ENCODE results near the gene OTUD6A.

OTUD6A gene

DNA sequence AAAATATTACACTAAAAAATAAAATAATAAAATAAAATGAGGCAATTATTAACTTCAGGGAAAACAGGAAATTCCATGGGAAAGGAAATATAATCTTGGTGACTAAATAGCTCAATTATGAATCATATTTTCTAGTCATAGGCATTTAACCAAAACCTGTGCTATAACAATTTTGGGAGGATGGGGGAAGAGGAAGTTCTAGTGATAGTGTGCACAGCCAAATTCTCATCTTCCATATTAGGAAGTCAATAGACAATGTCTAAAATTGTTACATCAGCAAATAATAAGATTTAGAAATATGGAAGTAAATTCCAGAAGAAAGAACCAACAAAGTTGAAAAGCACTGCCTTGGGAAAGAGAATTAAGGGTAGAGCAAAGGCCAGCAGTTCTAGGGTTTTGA lies 15.3 kb upstream of the OTUD6A start:
- Histone ChIP-seq H3K4me3 (ENCODE audit: control insufficient read depth in 1 of 7, extremely low read depth in 1 of 7, insufficient read depth in 4 of 7, low read depth in 2 of 7, low read length in 6 of 7) (no peak overlapping the region), H3K36me3 (ENCODE audit: control insufficient read depth in 4 of 4, insufficient read depth in 4 of 4, low read length in 3 of 4) (no peaks in the 10 kb centered on the region), H3K27ac (ENCODE audit: insufficient read depth in 1 of 2, low read depth in 1 of 2, low read length in 2 of 2, poor library complexity in 1 of 2, severe bottlenecking in 2 of 2) (no peak overlapping the region), H3K9me3 (ENCODE audit: control extremely low read depth in 1 of 5, control insufficient read depth in 4 of 5, insufficient read depth in 2 of 5, low read depth in 1 of 5, low read length in 4 of 5) (no peaks in the 10 kb centered on the region), H3K27me3 (replicated peaks in 2 of 5; ENCODE audit: control insufficient read depth in 4 of 5, insufficient read depth in 5 of 5, low read length in 4 of 5) (peaks cover 0 to 8% (median 0%) of the 10 kb centered on the region in 5 experiments), H3K4me1 (ENCODE audit: control extremely low read depth in 1 of 4, control insufficient read depth in 4 of 4, insufficient read depth in 4 of 4, low read length in 3 of 4) (no peaks in the 10 kb centered on the region)
- ChIA-PET POLR2A (no interaction called here), CTCF (no interaction called here)
- no peak for DNase-seq

DNA sequence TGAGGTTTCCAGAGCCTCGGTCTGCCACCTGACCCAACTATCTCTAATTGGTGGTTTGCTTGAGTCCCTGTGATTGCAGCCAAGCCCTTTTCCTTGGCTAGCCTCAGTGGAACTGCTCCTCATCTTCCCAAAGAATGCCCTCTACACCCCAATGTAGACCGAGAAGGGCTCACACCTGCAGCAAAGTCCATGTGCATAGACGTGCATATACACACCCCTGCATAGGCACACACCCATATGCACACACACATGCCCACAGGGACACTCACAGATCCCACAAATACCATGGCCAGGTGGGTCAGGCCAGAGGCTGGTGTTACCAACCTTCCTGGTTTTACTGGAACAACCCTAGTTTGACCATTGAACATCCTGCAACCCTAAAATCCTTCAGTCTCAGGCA lies 12.9 kb upstream of the OTUD6A start:
- ChIA-PET POLR2A (no interaction called here), CTCF (no interaction called here)
- peaks cover 0 to 10% (median 0%) of the 10 kb centered on the region in 5 experiments for H3K27me3 ChIP-seq (replicated peaks in 2 of 5; ENCODE audit: control insufficient read depth in 4 of 5, insufficient read depth in 5 of 5, low read length in 4 of 5)
- no peak overlapping the region for H3K27ac ChIP-seq (ENCODE audit: insufficient read depth in 1 of 2, low read depth in 1 of 2, low read length in 2 of 2, poor library complexity in 1 of 2, severe bottlenecking in 2 of 2)
- DNase-seq: no peak
- no peaks in the 10 kb centered on the region for H3K4me1 ChIP-seq (ENCODE audit: control extremely low read depth in 1 of 4, control insufficient read depth in 4 of 4, insufficient read depth in 4 of 4, low read length in 3 of 4)
- H3K36me3 ChIP-seq (ENCODE audit: control insufficient read depth in 4 of 4, insufficient read depth in 4 of 4, low read length in 3 of 4): no peaks in the 10 kb centered on the region
- WGBS (ENCODE audit: insufficient coverage): 71% methylated on average over 3 of the region's 3 CpGs
- no peak overlapping the region for H3K4me3 ChIP-seq (ENCODE audit: control insufficient read depth in 1 of 7, extremely low read depth in 1 of 7, insufficient read depth in 4 of 7, low read depth in 2 of 7, low read length in 6 of 7)
- no peaks in the 10 kb centered on the region for H3K9me3 ChIP-seq (ENCODE audit: control extremely low read depth in 1 of 5, control insufficient read depth in 4 of 5, insufficient read depth in 2 of 5, low read depth in 1 of 5, low read length in 4 of 5)

DNA sequence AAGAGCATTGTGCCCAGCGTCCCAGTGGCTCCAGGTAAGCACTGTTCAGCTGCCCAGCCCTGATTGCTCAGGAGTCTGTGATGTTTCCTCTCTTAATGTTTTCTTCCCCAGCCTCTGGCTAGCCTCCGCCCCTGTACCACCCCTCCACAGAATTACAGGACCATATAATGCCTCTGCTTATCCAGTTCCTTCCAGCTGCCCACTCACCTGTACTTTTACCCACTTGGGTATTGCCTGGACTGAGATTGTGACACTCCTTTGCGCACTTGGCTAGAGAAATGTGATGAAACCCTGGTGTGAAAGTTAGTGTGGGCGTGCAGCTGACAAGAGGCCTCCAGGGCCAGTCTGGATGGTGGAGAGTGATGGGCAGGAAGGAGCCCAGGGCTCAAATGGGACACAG lies 12.3 kb upstream of the OTUD6A start, which contains the start of gene AWAT2:
Gene AWAT2 (minus strand): TSS at position 14 of the 400 bp plus-strand sequence. CDS start 6 bp downstream, at position 8.
- no peak for DNase-seq
- H3K4me3 ChIP-seq (ENCODE audit: control insufficient read depth in 1 of 7, extremely low read depth in 1 of 7, insufficient read depth in 4 of 7, low read depth in 2 of 7, low read length in 6 of 7): no peak within 1 kb of the TSS
- H3K36me3 ChIP-seq (ENCODE audit: control insufficient read depth in 4 of 4, insufficient read depth in 4 of 4, low read length in 3 of 4): no peaks in the 10 kb centered on the region
- no peaks in the 10 kb centered on the region for H3K4me1 ChIP-seq (ENCODE audit: control extremely low read depth in 1 of 4, control insufficient read depth in 4 of 4, insufficient read depth in 4 of 4, low read length in 3 of 4)
- no peaks in the 10 kb centered on the region for H3K9me3 ChIP-seq (ENCODE audit: control extremely low read depth in 1 of 5, control insufficient read depth in 4 of 5, insufficient read depth in 2 of 5, low read depth in 1 of 5, low read length in 4 of 5)
- peaks cover 0 to 7% (median 0%) of the 10 kb centered on the region in 5 experiments for H3K27me3 ChIP-seq (replicated peaks in 2 of 5; ENCODE audit: control insufficient read depth in 4 of 5, insufficient read depth in 5 of 5, low read length in 4 of 5)
- 72% methylated on average over 3 of the region's 4 CpGs for WGBS (ENCODE audit: insufficient coverage)
- ChIA-PET POLR2A (no interaction called here), CTCF (no interaction called here)
- H3K27ac ChIP-seq (ENCODE audit: insufficient read depth in 1 of 2, low read depth in 1 of 2, low read length in 2 of 2, poor library complexity in 1 of 2, severe bottlenecking in 2 of 2): no peak within 1 kb of the TSS

DNA sequence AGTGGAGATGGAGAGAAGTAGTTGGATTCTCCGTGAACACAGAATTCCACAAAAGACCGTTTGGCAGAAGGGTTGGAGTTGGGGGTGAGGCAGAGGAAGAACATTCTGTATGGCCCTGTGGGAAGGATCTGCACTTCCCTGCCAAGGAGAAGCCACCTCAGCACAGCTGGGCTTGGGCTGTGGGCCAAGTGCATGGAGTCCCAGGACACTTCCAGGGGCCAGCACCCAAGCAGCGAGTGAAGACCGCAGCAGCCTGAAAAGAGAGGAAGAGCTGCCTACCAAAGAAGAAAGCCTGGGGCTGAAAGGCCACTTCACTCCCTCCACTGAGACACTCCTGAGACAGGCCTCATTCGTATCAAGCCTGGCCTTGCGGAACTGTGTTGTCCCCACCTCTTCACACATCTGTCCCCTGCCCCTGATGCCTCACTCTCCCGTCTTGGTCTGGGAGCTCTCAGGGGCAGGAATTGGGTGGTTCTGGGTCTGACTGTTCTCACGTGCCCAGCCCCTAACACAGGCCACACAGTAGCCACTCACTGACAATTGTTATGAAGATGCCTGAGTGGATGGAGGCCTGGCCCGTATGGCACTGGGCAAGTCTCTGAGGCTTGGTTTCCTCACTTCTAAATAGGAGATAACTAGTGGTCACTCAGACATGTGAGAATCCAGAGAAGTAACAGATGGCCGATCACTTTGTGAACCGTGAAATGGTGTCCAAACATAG lies 9.2 kb upstream of the OTUD6A start:
- no peaks in the 10 kb centered on the region for H3K36me3 ChIP-seq (ENCODE audit: control insufficient read depth in 4 of 4, insufficient read depth in 4 of 4, low read length in 3 of 4)
- H3K27me3 ChIP-seq (replicated peaks in 2 of 5; ENCODE audit: control insufficient read depth in 4 of 5, insufficient read depth in 5 of 5, low read length in 4 of 5): peaks cover 0 to 3% (median 0%) of the 10 kb centered on the region in 5 experiments
- DNase-seq: no peak
- no peaks in the 10 kb centered on the region for H3K9me3 ChIP-seq (ENCODE audit: control extremely low read depth in 1 of 5, control insufficient read depth in 4 of 5, insufficient read depth in 2 of 5, low read depth in 1 of 5, low read length in 4 of 5)
- ChIA-PET POLR2A (no interaction called here), CTCF (no interaction called here)
- H3K4me3 ChIP-seq (ENCODE audit: control insufficient read depth in 1 of 7, extremely low read depth in 1 of 7, insufficient read depth in 4 of 7, low read depth in 2 of 7, low read length in 6 of 7): no peak overlapping the region
- H3K4me1 ChIP-seq (ENCODE audit: control extremely low read depth in 1 of 4, control insufficient read depth in 4 of 4, insufficient read depth in 4 of 4, low read length in 3 of 4): no peaks in the 10 kb centered on the region
- H3K27ac ChIP-seq (ENCODE audit: insufficient read depth in 1 of 2, low read depth in 1 of 2, low read length in 2 of 2, poor library complexity in 1 of 2, severe bottlenecking in 2 of 2): no peak overlapping the region
- 71% methylated on average over 10 of the region's 11 CpGs for WGBS (ENCODE audit: insufficient coverage)

DNA sequence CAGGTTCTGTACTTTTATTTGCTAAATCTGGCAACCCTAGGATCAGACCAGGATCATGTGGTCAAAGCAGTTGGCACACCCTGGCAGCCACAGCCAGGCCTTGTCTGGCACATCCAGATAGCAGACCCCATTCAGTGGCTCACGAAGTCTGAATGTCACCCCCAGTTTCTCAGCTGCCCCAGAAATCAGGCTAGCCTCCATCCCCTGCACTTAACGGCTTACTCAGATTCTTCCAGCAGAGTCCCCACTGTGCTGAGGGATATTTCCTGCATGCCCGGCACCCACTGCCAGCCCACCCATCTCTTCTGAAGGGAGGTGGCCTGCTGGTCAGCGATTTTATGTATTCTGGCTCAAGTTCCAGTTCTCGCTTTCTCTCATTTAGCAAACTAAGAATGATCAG lies 7.9 kb upstream of the OTUD6A start:
- H3K4me1 ChIP-seq (ENCODE audit: control extremely low read depth in 1 of 4, control insufficient read depth in 4 of 4, insufficient read depth in 4 of 4, low read length in 3 of 4): no peaks in the 10 kb centered on the region
- POLR2A ChIA-PET: no interaction called here
- H3K36me3 ChIP-seq (ENCODE audit: control insufficient read depth in 4 of 4, insufficient read depth in 4 of 4, low read length in 3 of 4): no peaks in the 10 kb centered on the region
- WGBS (ENCODE audit: insufficient coverage): 74% methylated on average over 4 of the region's 5 CpGs
- H3K4me3 ChIP-seq (ENCODE audit: control insufficient read depth in 1 of 7, extremely low read depth in 1 of 7, insufficient read depth in 4 of 7, low read depth in 2 of 7, low read length in 6 of 7): no peak overlapping the region
- peaks cover 0 to 3% (median 0%) of the 10 kb centered on the region in 5 experiments for H3K27me3 ChIP-seq (replicated peaks in 2 of 5; ENCODE audit: control insufficient read depth in 4 of 5, insufficient read depth in 5 of 5, low read length in 4 of 5)
- CTCF ChIA-PET: no interaction called here
- DNase-seq: no peak
- H3K9me3 ChIP-seq (ENCODE audit: control extremely low read depth in 1 of 5, control insufficient read depth in 4 of 5, insufficient read depth in 2 of 5, low read depth in 1 of 5, low read length in 4 of 5): no peaks in the 10 kb centered on the region
- H3K27ac ChIP-seq (ENCODE audit: insufficient read depth in 1 of 2, low read depth in 1 of 2, low read length in 2 of 2, poor library complexity in 1 of 2, severe bottlenecking in 2 of 2): no peak overlapping the region

DNA sequence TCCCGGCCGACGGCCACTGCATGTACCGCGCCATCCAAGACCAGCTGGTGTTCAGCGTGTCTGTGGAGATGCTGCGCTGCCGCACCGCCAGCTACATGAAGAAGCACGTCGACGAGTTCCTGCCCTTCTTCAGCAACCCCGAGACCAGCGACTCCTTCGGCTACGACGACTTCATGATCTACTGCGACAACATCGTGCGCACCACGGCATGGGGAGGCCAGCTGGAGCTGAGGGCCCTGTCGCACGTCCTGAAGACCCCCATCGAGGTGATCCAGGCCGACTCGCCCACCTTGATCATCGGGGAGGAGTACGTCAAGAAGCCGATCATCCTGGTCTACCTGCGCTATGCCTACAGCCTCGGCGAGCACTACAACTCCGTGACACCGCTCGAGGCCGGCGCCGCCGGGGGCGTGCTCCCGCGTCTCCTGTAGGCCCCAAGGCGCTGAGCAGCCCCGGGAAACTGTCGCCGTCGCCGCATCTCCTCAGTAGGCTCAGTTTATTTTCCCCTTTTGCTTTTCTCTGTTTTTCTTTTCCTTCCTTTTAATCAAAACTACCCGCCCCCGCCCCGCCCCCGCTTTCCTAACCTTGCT lies 799 bp downstream of the OTUD6A start:
- no peak for DNase-seq
- Histone ChIP-seq H3K36me3 (ENCODE audit: control insufficient read depth in 4 of 4, insufficient read depth in 4 of 4, low read length in 3 of 4) (no peaks in the 10 kb centered on the region), H3K9me3 (ENCODE audit: control extremely low read depth in 1 of 5, control insufficient read depth in 4 of 5, insufficient read depth in 2 of 5, low read depth in 1 of 5, low read length in 4 of 5) (no peaks in the 10 kb centered on the region), H3K27me3 (replicated peaks in 2 of 5; ENCODE audit: control insufficient read depth in 4 of 5, insufficient read depth in 5 of 5, low read length in 4 of 5) (peaks cover 0 to 10% (median 0%) of the 10 kb centered on the region in 5 experiments), H3K27ac (ENCODE audit: insufficient read depth in 1 of 2, low read depth in 1 of 2, low read length in 2 of 2, poor library complexity in 1 of 2, severe bottlenecking in 2 of 2) (no peak overlapping the region), H3K4me1 (ENCODE audit: control extremely low read depth in 1 of 4, control insufficient read depth in 4 of 4, insufficient read depth in 4 of 4, low read length in 3 of 4) (no peaks in the 10 kb centered on the region), H3K4me3 (ENCODE audit: control insufficient read depth in 1 of 7, extremely low read depth in 1 of 7, insufficient read depth in 4 of 7, low read depth in 2 of 7, low read length in 6 of 7) (no peak overlapping the region)
- 86% methylated on average over 52 of the region's 52 CpGs for WGBS (ENCODE audit: insufficient coverage)
- POLR2A ChIA-PET: no interaction called here
- CTCF ChIA-PET: no interaction called here

DNA sequence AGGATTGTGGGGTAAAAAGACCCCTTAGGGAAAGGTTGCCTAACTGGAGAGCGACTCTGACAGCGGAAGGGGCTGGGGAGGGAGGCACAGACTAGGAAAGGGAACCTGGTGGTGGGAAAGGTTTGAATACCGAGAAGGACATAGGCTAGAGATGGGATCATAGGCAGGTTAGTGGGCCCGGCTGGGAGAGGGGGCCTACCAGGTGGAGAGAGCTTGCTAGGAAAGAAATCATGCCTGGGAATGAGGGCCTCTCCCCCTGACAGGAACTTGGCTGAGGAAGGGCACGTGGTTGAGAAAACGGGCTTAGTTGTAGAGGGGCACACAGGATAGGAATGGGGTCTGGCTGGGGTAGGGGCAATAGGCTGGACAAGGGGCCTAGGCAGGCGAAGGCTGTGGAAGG lies 4.4 kb downstream of the OTUD6A start:
- Histone ChIP-seq H3K36me3 (ENCODE audit: control insufficient read depth in 4 of 4, insufficient read depth in 4 of 4, low read length in 3 of 4) (no peaks in the 10 kb centered on the region), H3K4me3 (ENCODE audit: control insufficient read depth in 1 of 7, extremely low read depth in 1 of 7, insufficient read depth in 4 of 7, low read depth in 2 of 7, low read length in 6 of 7) (no peak overlapping the region), H3K27ac (ENCODE audit: insufficient read depth in 1 of 2, low read depth in 1 of 2, low read length in 2 of 2, poor library complexity in 1 of 2, severe bottlenecking in 2 of 2) (no peak overlapping the region), H3K27me3 (replicated peaks in 2 of 5; ENCODE audit: control insufficient read depth in 4 of 5, insufficient read depth in 5 of 5, low read length in 4 of 5) (peaks cover 0 to 10% (median 0%) of the 10 kb centered on the region in 5 experiments), H3K9me3 (ENCODE audit: control extremely low read depth in 1 of 5, control insufficient read depth in 4 of 5, insufficient read depth in 2 of 5, low read depth in 1 of 5, low read length in 4 of 5) (no peaks in the 10 kb centered on the region), H3K4me1 (ENCODE audit: control extremely low read depth in 1 of 4, control insufficient read depth in 4 of 4, insufficient read depth in 4 of 4, low read length in 3 of 4) (no peaks in the 10 kb centered on the region)
- DNase-seq: no peak
- WGBS (ENCODE audit: insufficient coverage): 92% methylated on average over 7 of the region's 7 CpGs
- ChIA-PET POLR2A (no interaction called here), CTCF (interaction anchor here (0.8 kb wide), 1 partner anchor 14 kb away, joined by 3 read pairs; no protein-coding TSS in a partner anchor)
